ENCODE measurements around the gene ALOX15B.

DNA sequence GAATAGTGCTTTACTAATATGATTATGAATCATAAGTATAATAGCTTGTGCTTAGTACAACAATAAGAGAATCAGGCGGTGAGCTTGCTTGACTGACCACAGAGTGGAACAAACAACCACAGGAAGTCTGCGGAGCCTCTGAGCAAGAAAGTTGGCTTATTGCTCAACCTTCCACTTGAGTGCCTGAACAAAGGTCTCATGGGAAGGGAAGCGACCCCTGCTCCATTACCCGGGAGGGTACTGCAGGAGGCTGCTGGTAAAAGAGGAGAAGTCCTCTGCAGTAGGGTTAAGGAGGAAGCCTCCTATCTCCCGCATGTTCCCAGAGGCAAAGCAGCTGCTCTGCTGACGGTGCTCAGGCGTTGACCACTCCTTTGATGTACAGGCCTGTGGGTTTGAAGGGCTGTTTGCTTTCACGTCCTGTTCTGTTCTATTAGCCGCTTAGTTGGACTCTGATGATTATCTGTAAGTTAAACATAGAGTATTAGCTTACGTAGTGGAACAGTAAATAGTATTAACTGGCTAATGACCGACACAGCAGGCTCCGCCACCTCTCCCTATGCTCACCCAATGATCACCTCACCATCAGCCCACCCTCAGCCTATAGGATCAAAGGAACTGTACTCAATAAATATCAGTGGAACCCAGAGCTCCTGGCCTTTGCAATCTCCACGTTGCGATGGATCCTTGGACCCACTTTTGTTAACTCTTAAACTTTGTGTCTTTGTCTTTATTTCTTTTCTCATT, 17.5 kb downstream of the ALOX15B start:
- TF ChIP-seq POLR2A (IDR thresholded peaks at IDR 0.05) = no peak
- TF ChIP-seq, protein P1, sequence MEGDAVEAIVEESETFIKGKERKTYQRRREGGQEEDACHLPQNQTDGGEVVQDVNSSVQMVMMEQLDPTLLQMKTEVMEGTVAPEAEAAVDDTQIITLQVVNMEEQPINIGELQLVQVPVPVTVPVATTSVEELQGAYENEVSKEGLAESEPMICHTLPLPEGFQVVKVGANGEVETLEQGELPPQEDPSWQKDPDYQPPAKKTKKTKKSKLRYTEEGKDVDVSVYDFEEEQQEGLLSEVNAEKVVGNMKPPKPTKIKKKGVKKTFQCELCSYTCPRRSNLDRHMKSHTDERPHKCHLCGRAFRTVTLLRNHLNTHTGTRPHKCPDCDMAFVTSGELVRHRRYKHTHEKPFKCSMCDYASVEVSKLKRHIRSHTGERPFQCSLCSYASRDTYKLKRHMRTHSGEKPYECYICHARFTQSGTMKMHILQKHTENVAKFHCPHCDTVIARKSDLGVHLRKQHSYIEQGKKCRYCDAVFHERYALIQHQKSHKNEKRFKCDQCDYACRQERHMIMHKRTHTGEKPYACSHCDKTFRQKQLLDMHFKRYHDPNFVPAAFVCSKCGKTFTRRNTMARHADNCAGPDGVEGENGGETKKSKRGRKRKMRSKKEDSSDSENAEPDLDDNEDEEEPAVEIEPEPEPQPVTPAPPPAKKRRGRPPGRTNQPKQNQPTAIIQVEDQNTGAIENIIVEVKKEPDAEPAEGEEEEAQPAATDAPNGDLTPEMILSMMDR (IDR thresholded peaks at IDR 0.05) = no peak
- no peak for TF ChIP-seq EP300 (IDR thresholded peaks at IDR 0.05)
